Measurements from ENCODE around the gene HNRNPU.

- TF ChIP-seq CTCF (IDR thresholded peaks at IDR 0.05) (no peak), POLR2A (IDR thresholded peaks at IDR 0.05) (no peak), POLR2AphosphoS5 (IDR thresholded peaks at IDR 0.05) (no peak)
Measured at GRCh38 chr1:244869364-244869827, 5.1 kb upstream of the HNRNPU start.
